OCI-LY7 (cell line): ENCODE data around the gene TPCN1. TPM values are rescaled to one million over a fixed set of nuclear protein-coding genes. Genes with fewer than 3 reads are reported as not detected.

ENCODE experiments used
- BruUV-seq: library from RNA; stranded (reverse); fragments of 400-500 nt; replicated peaks from 2 replicates; lab custom pipeline; 2021; lab: Mats Ljungman, UMichigan
- CTCF ChIA-PET: fragments of 300-600 bp; sonication (Branson Sonifier 250); formaldehyde crosslinking; loops from one replicate; lab custom pipeline; 2022; ENCODE audit warnings: antibody characterized with exemption; ENCODE audit not compliant: unreplicated experiment; lab: Charles Lee
- POLR2A ChIA-PET: fragments of 300-600 bp; sonication (Branson Sonifier 250); formaldehyde crosslinking; loops from one replicate; lab custom pipeline; 2022; ENCODE audit warnings: antibody characterized with exemption; lab: Charles Lee
- DNase-seq: peaks from one replicate; pipeline ENCODE4 v3.0.0-alpha.2; 2015; ENCODE audit warnings: low spot score
- H2AFZ ChIP-seq: fragments of 200-600 bp; sonication (generic), shearing (Covaris generic); 2 replicates; pipeline ENCODE4 v1.6.1; 2014; ENCODE audit warnings: mild to moderate bottlenecking, antibody characterized with exemption, low read length, moderate library complexity
- H3K27ac ChIP-seq: fragments of 200-600 bp; sonication (generic); 2 replicates; pipeline ENCODE4 v1.5.1; 2014; ENCODE audit warnings: mixed run types, low read depth, mild to moderate bottlenecking, moderate library complexity, low read length, inconsistent platforms; ENCODE audit not compliant: poor library complexity, severe bottlenecking
- H3K36me3 ChIP-seq: fragments of 200-600 bp; sonication (generic); 2 replicates; pipeline ENCODE4 v1.6.1; 2014; ENCODE audit warnings: mild to moderate bottlenecking, antibody characterized with exemption, low read length, moderate library complexity, mixed read lengths; ENCODE audit not compliant: insufficient read depth
- H3K4me1 ChIP-seq: fragments of 200-600 bp; sonication (generic); 2 replicates; pipeline ENCODE4 v1.5.1; 2014; ENCODE audit warnings: mild to moderate bottlenecking, low read length; ENCODE audit not compliant: insufficient read depth, poor library complexity, severe bottlenecking
- H3K4me2 ChIP-seq: fragments of 200-600 bp; sonication (generic); 2 replicates; pipeline ENCODE4 v1.6.1; 2014; ENCODE audit warnings: mild to moderate bottlenecking, low read length
- H3K4me3 ChIP-seq: fragments of 200-600 bp; sonication (generic); 2 replicates; pipeline ENCODE4 v1.5.1; 2014; ENCODE audit warnings: mild to moderate bottlenecking, low read depth, low read length; ENCODE audit not compliant: poor library complexity, severe bottlenecking
- H3K79me2 ChIP-seq: fragments of 200-600 bp; sonication (generic); 2 replicates; pipeline ENCODE4 v1.6.1; 2016; ENCODE audit warnings: low read depth, mild to moderate bottlenecking, low read length, moderate library complexity, mixed read lengths; ENCODE audit not compliant: insufficient read depth
- H3K9me2 ChIP-seq: fragments of 200-600 bp; sonication (generic); 2 replicates; pipeline ENCODE4 v1.6.1; 2016; ENCODE audit warnings: mild to moderate bottlenecking, low read length, mixed read lengths; ENCODE audit not compliant: insufficient read depth
- H3K9me3 ChIP-seq: fragments of 200-600 bp; sonication (generic); 2 replicates; pipeline ENCODE4 v1.6.1; 2014; ENCODE audit warnings: mild to moderate bottlenecking, mixed run types, low read length, mixed read lengths
- H4K20me1 ChIP-seq: fragments of 200-600 bp; sonication (generic); 2 replicates; pipeline ENCODE4 v1.6.1; 2014; ENCODE audit warnings: mild to moderate bottlenecking, antibody characterized with exemption, low read length, moderate library complexity, mixed read lengths; ENCODE audit not compliant: insufficient read depth
- CTCF ChIP-seq: fragments of 200-600 bp; sonication (generic); conservative IDR thresholded peaks from 2 replicates; pipeline ENCODE4 v1.5.1; 2014; ENCODE audit warnings: mild to moderate bottlenecking, antibody characterized with exemption, low read length, moderate library complexity, mixed read lengths
- EZH2phosphoT487 ChIP-seq: fragments of 200-600 bp; sonication (generic); IDR thresholded peaks from 2 replicates; pipeline ENCODE4 v1.6.1; 2018; ENCODE audit warnings: low read depth, borderline replicate concordance, mild to moderate bottlenecking, mixed run types, antibody characterized with exemption, low read length, moderate library complexity, mixed read lengths
- intact Hi-C: fragments of 100-400 bp; cut with micrococcal nuclease; formaldehyde crosslinking; loops from one replicate; pipeline ENCODE4 v1.10.0; 2022; ENCODE audit not compliant: unreplicated experiment
- total RNA-seq, 2 experiments: library from RNA; depleted of rRNA in 1 of 2; stranded (reverse); fragments of >200 nt in 1 of 2; shearing (Covaris generic) in 1 of 2; gene quantifications; 2 replicates each; pipeline ENCODE4 v1.2.3, GENCODE V29; 2014 to 2022

The TPCN1 gene
- total RNA-seq, 2 experiments from 2014 or later: 96.0 to 160 TPM

GRCh38 chr12:113249546-113249945 lies 28.3 kb downstream of the TPCN1 start:
- no peak overlapping the region for H3K4me3 ChIP-seq
- peaks cover 94% of the 10 kb centered on the region for H3K36me3 ChIP-seq
- intact Hi-C loops: no loop called here
- CTCF ChIA-PET: no interaction called here
- H3K27ac ChIP-seq: no peak overlapping the region
- peaks cover 22% of the 10 kb centered on the region for H3K4me1 ChIP-seq
- no peaks in the 10 kb centered on the region for H3K9me3 ChIP-seq
- no peak for DNase-seq
- H2AFZ ChIP-seq: no peak overlapping the region
- POLR2A ChIA-PET: interaction anchor here (1.1 kb wide), 1 partner anchor 14 kb away, joined by 3 read pairs; no protein-coding TSS in a partner anchor
- no peak overlapping the region for H3K4me2 ChIP-seq
- H3K79me2 ChIP-seq: peaks cover 2% of the 10 kb centered on the region; the same call in 1 of the 2 replicates
- no TSS peak for BruUV-seq
- H3K9me2 ChIP-seq: no peaks in the 10 kb centered on the region
- TF ChIP-seq CTCF (no peak), EZH2phosphoT487 (no peak)
- no peaks in the 10 kb centered on the region for H4K20me1 ChIP-seq

GRCh38 chr12:113250045-113250444 lies 28.8 kb downstream of the TPCN1 start:
- no peaks in the 10 kb centered on the region for H4K20me1 ChIP-seq
- POLR2A ChIA-PET: no interaction called here
- H3K79me2 ChIP-seq: peaks cover 3% of the 10 kb centered on the region; the same call in 1 of the 2 replicates

More at GRCh38 chr12:113250045-113250444, 28.8 kb downstream of the TPCN1 start:
- Histone ChIP-seq H2AFZ (no peak overlapping the region), H3K4me2 (no peak overlapping the region), H3K9me2 (no peaks in the 10 kb centered on the region), H3K4me1 (peaks cover 22% of the 10 kb centered on the region), H3K36me3 (peaks cover 94% of the 10 kb centered on the region), H3K27ac (no peak overlapping the region), H3K4me3 (no peak overlapping the region), H3K9me3 (no peaks in the 10 kb centered on the region)
- intact Hi-C loops: no loop called here
- no peak for DNase-seq
- BruUV-seq: no TSS peak
- CTCF ChIA-PET: no interaction called here
- TF ChIP-seq CTCF (no peak), EZH2phosphoT487 (no peak)
